ENCODE data around the gene HOTAIR. TPM values are rescaled to one million over a fixed set of nuclear protein-coding genes. Genes with fewer than 3 reads are reported as not detected.
A peak's percentile ranks its signal among the peaks of the same experiment; 100 is the strongest.

The HOTAIR gene
- polyA plus RNA-seq, 1 donor from 2014 or later: not detected

DNA sequence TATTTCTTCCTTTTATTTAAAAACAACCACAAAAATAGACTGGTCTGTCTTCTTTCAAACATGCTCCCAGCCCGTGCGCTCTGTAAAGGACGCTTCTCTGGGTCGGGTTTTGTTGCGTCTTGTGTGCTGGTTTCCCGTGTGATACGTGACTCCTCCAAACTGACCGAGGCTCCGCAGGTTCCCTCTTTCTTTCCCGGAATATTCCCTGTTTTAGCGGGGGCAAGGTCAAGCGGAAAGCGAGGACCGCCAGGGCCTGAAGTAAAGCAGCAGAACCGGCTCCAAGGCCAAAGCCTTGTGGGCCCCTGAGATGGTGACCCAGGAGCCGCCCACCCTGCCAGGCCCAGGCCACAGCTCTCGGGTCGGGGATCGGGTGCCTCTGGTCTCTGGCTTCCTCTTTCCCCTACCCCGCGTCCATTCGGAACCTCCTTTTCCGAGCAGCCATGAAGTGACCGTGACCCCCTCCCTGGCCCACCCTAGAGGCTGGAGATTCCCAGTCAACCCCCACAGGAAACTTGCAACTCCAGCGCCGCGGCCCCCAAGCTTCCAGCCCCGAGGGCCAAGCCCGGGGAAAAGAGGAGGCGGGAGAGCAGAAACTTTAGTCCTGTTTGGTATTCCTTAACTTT lies 9.3 kb upstream of the HOTAIR start:
- no peak overlapping the region for H3K4me3 ChIP-seq (ENCODE audit: low read length)
- H3K9me2 ChIP-seq (ENCODE audit: insufficient read depth, low read length): no peaks in the 10 kb centered on the region
- no peaks in the 10 kb centered on the region for H3F3A ChIP-seq (ENCODE audit: insufficient read depth, low read length, poor library complexity, severe bottlenecking)
- H3K27ac ChIP-seq (ENCODE audit: low read length): no peak overlapping the region
- H4K20me1 ChIP-seq (ENCODE audit: insufficient read depth): no peaks in the 10 kb centered on the region
- peaks cover 100% of the 10 kb centered on the region for H3K27me3 ChIP-seq (ENCODE audit: insufficient read depth, low read depth, low read length)
- H3K9ac ChIP-seq (ENCODE audit: low read length): no peak overlapping the region
- no peak overlapping the region for H3K4me2 ChIP-seq (ENCODE audit: low read length)
- no peaks in the 10 kb centered on the region for H3K79me2 ChIP-seq (replicated peaks; ENCODE audit: insufficient read depth, low read length)
- TF ChIP-seq EP300 (conservative IDR thresholded peaks at IDR 0.05; ENCODE audit: poor library complexity, severe bottlenecking): no peak
- no peak for TF ChIP-seq SMC3 (conservative IDR thresholded peaks at IDR 0.05; ENCODE audit: poor library complexity)
- no peak for TF ChIP-seq POLR2AphosphoS5 (IDR thresholded peaks at IDR 0.05)
- TF ChIP-seq, protein P1, sequence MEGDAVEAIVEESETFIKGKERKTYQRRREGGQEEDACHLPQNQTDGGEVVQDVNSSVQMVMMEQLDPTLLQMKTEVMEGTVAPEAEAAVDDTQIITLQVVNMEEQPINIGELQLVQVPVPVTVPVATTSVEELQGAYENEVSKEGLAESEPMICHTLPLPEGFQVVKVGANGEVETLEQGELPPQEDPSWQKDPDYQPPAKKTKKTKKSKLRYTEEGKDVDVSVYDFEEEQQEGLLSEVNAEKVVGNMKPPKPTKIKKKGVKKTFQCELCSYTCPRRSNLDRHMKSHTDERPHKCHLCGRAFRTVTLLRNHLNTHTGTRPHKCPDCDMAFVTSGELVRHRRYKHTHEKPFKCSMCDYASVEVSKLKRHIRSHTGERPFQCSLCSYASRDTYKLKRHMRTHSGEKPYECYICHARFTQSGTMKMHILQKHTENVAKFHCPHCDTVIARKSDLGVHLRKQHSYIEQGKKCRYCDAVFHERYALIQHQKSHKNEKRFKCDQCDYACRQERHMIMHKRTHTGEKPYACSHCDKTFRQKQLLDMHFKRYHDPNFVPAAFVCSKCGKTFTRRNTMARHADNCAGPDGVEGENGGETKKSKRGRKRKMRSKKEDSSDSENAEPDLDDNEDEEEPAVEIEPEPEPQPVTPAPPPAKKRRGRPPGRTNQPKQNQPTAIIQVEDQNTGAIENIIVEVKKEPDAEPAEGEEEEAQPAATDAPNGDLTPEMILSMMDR (IDR thresholded peaks at IDR 0.05; ENCODE audit: poor library complexity, severe bottlenecking): no peak
- peak; percentile 30 for TF ChIP-seq EZH2 (IDR thresholded peaks at IDR 0.05; ENCODE audit: borderline replicate concordance, insufficient read depth, low read length, poor library complexity, severe bottlenecking)
- TF ChIP-seq RAD21 (conservative IDR thresholded peaks at IDR 0.05): no peak
- H3K36me3 ChIP-seq (ENCODE audit: insufficient read depth, low read length): no peaks in the 10 kb centered on the region
- no peaks in the 10 kb centered on the region for H3K9me3 ChIP-seq (ENCODE audit: low read length)
- H2AFZ ChIP-seq (ENCODE audit: low read depth, low read length): no peak overlapping the region

DNA sequence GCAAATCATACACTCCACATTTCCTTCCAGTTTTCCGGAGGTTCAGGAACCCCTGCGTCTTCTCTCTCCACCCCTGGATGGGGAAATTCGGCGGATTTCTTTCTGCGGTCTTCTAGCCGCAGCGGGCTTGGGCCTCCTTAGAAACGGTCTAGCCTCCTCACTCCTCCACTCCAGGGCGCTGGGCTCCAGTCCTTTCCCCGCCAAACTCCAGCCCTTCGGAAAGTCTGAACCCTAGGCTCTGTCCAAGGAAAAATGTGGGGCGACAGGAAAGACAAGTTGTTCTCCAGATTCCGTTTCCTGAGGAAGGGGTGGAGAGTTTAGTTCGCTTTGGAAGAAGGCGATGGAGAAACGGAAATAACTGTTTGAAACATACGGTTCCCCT lies 8.8 kb upstream of the HOTAIR start:
- H3F3A ChIP-seq (ENCODE audit: insufficient read depth, low read length, poor library complexity, severe bottlenecking): no peaks in the 10 kb centered on the region
- H3K79me2 ChIP-seq (replicated peaks; ENCODE audit: insufficient read depth, low read length): no peaks in the 10 kb centered on the region
- H3K9ac ChIP-seq (ENCODE audit: low read length): no peak overlapping the region
- H3K9me2 ChIP-seq (ENCODE audit: insufficient read depth, low read length): no peaks in the 10 kb centered on the region
- TF ChIP-seq POLR2AphosphoS5 (IDR thresholded peaks at IDR 0.05) (no peak), EZH2 (IDR thresholded peaks at IDR 0.05; ENCODE audit: borderline replicate concordance, insufficient read depth, low read length, poor library complexity, severe bottlenecking) (no peak), TAF1 (IDR thresholded peaks at IDR 0.05; ENCODE audit: low read depth) (no peak), EP300 (conservative IDR thresholded peaks at IDR 0.05; ENCODE audit: poor library complexity, severe bottlenecking) (no peak), SMC3 (conservative IDR thresholded peaks at IDR 0.05; ENCODE audit: poor library complexity) (no peak), RAD21 (conservative IDR thresholded peaks at IDR 0.05) (no peak), MXI1 (conservative IDR thresholded peaks at IDR 0.05; ENCODE audit: poor library complexity, severe bottlenecking) (no peak)
- TF ChIP-seq, protein P2, sequence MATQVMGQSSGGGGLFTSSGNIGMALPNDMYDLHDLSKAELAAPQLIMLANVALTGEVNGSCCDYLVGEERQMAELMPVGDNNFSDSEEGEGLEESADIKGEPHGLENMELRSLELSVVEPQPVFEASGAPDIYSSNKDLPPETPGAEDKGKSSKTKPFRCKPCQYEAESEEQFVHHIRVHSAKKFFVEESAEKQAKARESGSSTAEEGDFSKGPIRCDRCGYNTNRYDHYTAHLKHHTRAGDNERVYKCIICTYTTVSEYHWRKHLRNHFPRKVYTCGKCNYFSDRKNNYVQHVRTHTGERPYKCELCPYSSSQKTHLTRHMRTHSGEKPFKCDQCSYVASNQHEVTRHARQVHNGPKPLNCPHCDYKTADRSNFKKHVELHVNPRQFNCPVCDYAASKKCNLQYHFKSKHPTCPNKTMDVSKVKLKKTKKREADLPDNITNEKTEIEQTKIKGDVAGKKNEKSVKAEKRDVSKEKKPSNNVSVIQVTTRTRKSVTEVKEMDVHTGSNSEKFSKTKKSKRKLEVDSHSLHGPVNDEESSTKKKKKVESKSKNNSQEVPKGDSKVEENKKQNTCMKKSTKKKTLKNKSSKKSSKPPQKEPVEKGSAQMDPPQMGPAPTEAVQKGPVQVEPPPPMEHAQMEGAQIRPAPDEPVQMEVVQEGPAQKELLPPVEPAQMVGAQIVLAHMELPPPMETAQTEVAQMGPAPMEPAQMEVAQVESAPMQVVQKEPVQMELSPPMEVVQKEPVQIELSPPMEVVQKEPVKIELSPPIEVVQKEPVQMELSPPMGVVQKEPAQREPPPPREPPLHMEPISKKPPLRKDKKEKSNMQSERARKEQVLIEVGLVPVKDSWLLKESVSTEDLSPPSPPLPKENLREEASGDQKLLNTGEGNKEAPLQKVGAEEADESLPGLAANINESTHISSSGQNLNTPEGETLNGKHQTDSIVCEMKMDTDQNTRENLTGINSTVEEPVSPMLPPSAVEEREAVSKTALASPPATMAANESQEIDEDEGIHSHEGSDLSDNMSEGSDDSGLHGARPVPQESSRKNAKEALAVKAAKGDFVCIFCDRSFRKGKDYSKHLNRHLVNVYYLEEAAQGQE (IDR thresholded peaks at IDR 0.05; ENCODE audit: borderline replicate concordance): no peak
- TF ChIP-seq, protein P1 (IDR thresholded peaks at IDR 0.05; ENCODE audit: poor library complexity, severe bottlenecking): no peak
- no peak overlapping the region for H3K4me3 ChIP-seq (ENCODE audit: low read length)
- no peaks in the 10 kb centered on the region for H4K20me1 ChIP-seq (ENCODE audit: insufficient read depth)
- no peaks in the 10 kb centered on the region for H3K9me3 ChIP-seq (ENCODE audit: low read length)
- H3K27ac ChIP-seq (ENCODE audit: low read length): no peak overlapping the region
- no peak overlapping the region for H2AFZ ChIP-seq (ENCODE audit: low read depth, low read length)
- H3K27me3 ChIP-seq (ENCODE audit: insufficient read depth, low read depth, low read length): peaks cover 100% of the 10 kb centered on the region
- no peaks in the 10 kb centered on the region for H3K36me3 ChIP-seq (ENCODE audit: insufficient read depth, low read length)
- H3K4me2 ChIP-seq (ENCODE audit: low read length): no peak overlapping the region
